Brain microvascular endothelial cell (primary cell): ENCODE data around the gene NADSYN1.

Source experiments
- DNase-seq: peaks from one replicate; pipeline ENCODE4 v3.0.0-alpha.2; 2020
- H3K27ac ChIP-seq: fragments of 250-450 bp; sonication (Bioruptor Pico); 2 replicates; pipeline ENCODE4 v1.5.1; 2020; ENCODE audit warnings: mild to moderate bottlenecking, moderate library complexity
- H3K27me3 ChIP-seq: fragments of 250-450 bp; sonication (Bioruptor Pico); replicated peaks from 2 replicates; pipeline ENCODE4 v1.5.1; 2020; ENCODE audit warnings: mild to moderate bottlenecking
- H3K36me3 ChIP-seq: fragments of 250-450 bp; sonication (Bioruptor Pico); replicated peaks from 2 replicates; pipeline ENCODE4 v1.5.1; 2020; ENCODE audit warnings: mild to moderate bottlenecking
- H3K4me3 ChIP-seq: 2 replicates; pipeline ENCODE4 v1.5.1; 2011; ENCODE audit warnings: low read depth, mild to moderate bottlenecking, control low read depth, low read length, moderate library complexity
- in situ Hi-C: cut with HindIII; loops from 2 replicates; pipeline ENCODE4 v1.10.0; 2017; ENCODE audit warnings: low sequenced_read_pairs, low pct_ligation_motif_present
- TF ChIP-seq, protein P1 (sequence below): IDR thresholded peaks from 2 replicates; pipeline ENCODE4 v1.5.1; 2011; ENCODE audit warnings: low read depth, mild to moderate bottlenecking, moderate library complexity, low read length, control low read depth, inconsistent platforms; ENCODE audit errors: missing control alignments

Gene NADSYN1

DNA sequence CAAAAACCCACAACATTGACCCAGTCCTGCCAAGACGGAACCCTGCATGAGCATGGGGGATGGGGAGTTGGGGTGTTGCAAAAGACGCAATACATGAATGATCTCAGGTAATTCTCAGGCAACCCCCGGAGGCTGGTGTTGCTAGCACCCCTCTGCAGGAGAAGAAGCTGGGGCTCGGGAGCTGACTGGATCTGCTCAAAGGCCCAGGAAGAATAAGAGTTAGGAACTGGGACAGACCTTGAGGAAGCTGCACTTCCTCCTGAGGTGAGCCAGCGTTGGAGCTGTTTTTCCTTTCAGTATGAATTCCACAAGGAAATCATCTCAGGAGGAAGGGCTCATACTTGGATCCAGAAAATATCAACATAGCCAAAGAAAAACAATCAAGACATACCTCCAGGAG lies 95.1 kb downstream of the NADSYN1 start, which contains the start of gene KRTAP5-9:
Gene KRTAP5-9, plus strand, starts transcription at position 301 of the 400 bp plus-strand sequence. CDS start 238 bp downstream, outside the sequence.
- no peak for DNase-seq
- Histone ChIP-seq H3K4me3 (no peak within 1 kb of the TSS), H3K27me3 (no peaks in the 10 kb centered on the region), H3K36me3 (no peaks in the 10 kb centered on the region), H3K27ac (no peak within 1 kb of the TSS)
- TF ChIP-seq, protein P1, sequence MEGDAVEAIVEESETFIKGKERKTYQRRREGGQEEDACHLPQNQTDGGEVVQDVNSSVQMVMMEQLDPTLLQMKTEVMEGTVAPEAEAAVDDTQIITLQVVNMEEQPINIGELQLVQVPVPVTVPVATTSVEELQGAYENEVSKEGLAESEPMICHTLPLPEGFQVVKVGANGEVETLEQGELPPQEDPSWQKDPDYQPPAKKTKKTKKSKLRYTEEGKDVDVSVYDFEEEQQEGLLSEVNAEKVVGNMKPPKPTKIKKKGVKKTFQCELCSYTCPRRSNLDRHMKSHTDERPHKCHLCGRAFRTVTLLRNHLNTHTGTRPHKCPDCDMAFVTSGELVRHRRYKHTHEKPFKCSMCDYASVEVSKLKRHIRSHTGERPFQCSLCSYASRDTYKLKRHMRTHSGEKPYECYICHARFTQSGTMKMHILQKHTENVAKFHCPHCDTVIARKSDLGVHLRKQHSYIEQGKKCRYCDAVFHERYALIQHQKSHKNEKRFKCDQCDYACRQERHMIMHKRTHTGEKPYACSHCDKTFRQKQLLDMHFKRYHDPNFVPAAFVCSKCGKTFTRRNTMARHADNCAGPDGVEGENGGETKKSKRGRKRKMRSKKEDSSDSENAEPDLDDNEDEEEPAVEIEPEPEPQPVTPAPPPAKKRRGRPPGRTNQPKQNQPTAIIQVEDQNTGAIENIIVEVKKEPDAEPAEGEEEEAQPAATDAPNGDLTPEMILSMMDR = no peak
- in situ Hi-C loops = no loop called here

- no peak for DNase-seq
- Histone ChIP-seq H3K27ac (no peak overlapping the region), H3K4me3 (no peak overlapping the region), H3K27me3 (no peaks in the 10 kb centered on the region), H3K36me3 (no peaks in the 10 kb centered on the region)
- in situ Hi-C loops = no loop called here
- TF ChIP-seq, protein P1 = no peak
Observed at GRCh38 chr11:71548716-71549151, 95.7 kb downstream of the NADSYN1 start.
